Measurements from ENCODE around the gene IZUMO2.
"Not testable (repeated sequence)": the region's sequence is repeated elsewhere in the genome, so short reads cannot be mapped to it uniquely, and the experiment has no call there.

The IZUMO2 gene

DNA sequence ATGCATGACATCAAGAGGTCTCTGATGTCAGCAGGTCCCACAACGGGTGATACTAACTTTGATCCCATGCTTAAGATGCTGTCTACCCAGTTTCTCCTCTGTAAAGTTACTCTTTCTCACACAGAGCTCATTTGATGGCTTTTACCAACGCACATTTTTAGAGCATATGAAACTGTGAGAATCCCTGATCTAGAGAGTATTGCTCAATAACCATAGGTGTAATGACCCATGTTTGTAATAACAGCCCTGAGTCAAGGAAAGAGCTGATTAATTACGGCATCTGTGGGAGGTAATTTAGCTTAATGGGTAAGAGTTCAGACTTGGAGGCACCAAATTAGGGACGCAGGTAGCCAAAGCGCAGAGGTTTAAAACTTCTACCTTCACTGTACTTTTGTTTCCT lies 18.0 kb upstream of the IZUMO2 start:
- no peak for DNase-seq

DNA sequence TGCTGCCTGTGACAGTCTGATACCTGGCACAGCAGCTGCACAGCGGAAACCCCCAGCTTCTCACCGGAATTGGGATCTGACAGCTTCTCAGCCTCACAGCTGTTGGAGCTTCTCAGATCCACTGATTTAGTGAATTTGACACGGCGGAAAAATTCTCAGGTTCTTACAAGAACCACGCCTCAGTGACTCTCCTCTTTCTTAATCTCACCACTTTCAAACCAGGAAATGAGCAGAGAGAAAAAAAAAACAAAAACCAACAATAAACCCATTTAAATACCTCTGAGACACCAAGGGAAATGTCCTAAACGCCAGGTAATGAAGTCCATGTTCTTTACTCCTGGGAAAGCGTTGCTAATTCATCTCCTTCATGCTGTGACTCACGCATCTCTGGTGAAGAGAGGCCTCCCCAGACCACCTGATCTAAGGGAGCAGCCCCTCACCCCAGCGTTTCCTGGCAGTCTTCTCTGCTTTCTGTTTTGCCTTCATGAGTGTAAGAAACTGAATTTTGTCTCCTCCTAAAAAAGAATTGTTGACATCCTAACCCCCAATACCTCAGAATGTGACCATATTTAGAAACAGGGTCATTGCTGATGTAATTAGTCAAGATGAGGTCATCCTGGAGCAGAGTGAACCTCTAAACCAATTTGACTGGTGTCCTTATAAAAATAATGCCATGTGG lies 15.9 kb upstream of the IZUMO2 start:
- no peak for DNase-seq

DNA sequence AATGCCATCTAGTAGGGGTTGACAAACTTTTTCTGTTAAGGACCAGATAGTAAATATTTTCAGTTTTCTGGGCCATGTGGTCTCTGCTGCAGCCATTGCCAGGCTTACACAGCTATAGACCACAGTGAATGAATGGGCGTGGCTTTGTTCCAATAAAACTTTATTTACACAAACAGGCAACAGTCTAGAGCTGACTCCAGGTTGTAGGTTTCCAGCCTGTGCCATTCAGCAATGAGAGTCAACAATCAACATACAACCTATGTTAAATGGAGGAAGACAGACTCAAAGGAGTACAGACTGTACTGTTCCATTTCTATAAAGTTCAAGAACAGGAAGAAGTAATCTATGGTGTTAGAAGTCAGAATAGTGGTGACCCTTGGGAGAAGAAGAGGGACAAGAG lies 15.2 kb upstream of the IZUMO2 start:
- no peak for DNase-seq

DNA sequence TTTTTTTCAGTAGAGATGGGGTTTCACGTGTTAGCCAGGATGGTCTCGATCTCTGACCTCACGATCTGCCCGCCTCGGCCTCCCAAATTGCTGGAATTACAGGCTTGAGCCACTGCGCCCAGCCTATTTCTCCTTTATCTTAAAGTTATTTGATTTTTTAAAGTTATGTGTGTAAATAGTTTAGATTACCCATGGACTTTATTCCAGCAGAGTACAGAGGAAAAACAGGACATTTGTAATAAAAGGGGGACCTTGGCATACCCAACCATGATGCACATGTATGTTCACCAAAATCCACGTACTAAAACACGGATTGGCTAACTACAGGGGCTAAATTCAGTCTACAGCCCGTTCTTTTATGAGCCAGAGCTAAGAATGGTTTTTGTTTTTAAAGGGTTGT lies 13.7 kb upstream of the IZUMO2 start:
- no peak for DNase-seq

DNA sequence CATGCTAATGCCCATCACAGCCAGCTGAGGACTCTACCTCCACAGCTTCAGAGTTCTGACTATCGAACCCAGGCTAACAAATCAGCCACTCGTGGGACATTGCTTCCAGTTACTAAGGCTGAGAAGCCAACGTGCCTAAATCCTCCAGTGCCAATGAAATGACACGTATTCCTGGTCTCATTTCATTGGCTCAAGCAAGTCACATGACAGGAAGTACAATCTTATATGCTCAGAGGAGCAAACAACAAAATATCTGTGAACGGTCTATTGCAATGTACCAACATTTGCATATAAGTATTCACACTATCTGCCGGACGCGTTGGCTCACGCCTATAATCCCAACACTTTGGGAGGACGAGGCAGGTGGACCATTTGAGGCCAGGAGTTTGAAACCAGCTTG lies 12.8 kb upstream of the IZUMO2 start:
- no peak for DNase-seq

DNA sequence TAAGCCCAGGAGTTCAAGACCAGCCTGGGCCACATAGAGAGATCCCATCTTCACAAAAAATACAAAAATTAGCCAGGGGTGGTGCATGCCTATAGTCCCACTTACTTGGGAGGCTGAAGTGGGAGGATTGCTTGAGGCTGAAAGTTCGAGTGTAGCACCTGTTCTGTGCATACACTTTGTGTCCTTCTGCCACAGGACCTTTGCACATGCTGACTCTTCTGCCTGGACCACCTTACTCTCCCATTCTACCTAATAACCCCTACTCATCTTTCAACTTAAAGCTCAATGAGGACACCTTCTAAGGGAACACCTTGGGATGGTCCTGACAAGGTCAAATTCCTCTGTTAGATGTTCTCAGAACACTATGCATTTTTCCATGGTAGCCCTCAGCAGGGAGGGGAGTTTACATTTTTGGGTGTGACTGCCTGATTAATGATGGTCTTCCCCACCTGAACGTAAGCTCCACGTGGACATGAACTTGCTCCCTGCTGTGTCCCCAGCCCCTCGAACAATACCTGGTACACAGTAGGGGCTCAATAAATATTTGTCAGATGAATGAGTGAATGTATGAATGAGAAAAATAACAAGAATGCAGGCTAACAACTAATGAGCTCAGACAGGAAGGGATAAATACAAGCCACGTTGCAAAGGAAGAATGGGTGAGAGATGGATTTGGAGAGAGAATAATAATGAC lies 11.2 kb upstream of the IZUMO2 start:
- no peak for DNase-seq

DNA sequence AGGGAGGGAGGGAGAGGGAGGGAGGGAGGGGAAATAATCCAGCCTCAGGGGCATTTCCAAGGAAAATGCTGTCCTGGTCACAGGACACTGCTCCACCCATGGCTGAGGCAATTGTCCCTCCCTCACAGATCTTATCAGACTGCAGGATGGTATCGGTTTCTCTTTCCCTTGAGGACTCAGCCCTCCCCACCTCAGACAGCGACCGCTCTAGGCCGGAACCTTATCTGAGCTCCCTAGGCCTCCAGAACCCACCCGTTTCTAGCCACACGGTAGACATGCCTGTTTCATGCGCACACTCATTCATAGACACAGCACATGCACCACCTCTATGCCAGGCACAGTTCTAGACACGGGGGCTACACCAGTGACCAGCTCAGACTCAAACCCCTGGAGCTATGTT lies 10.0 kb upstream of the IZUMO2 start:
- DNase-seq, result no peak

DNA sequence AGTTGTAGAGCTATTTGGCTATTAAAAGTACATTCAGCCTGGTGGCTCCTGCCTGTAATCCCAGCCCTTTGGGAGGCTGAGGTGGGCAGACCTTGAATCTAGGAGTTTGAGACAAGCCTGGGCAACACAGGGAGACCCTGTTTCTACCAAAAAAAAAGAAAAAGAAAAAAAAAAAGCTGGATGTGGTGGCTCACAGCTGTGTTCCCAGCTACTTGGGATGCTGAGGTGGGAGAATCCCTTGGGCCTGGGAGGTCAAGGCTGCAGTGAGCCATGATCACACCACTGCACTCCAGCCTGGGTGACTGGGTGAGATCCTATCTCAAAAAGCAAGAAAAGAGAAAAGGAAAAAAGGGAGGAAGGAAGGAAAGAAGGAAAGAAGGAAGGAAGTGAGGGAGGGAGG lies 9.6 kb upstream of the IZUMO2 start:
- no peak for DNase-seq

DNA sequence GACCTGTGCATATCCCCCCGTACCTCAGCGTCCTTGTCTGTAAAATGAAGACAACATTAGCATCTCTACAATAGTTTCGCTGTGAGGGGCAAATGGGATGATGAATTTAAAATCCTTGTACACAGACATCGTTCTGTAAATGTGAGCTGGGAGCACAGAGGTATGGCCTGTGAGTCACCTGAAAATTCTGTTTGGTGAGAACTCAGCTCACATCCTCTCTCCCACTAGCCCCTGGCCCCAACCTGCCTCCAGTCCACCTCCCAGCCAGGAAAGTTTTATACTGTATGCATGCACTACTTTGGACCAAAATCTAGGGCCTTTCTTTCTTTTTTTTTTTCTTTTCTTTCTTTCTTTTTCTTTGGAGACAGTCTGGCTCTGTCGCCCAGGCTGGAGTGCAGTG lies 8.7 kb upstream of the IZUMO2 start:
- no peak for DNase-seq

DNA sequence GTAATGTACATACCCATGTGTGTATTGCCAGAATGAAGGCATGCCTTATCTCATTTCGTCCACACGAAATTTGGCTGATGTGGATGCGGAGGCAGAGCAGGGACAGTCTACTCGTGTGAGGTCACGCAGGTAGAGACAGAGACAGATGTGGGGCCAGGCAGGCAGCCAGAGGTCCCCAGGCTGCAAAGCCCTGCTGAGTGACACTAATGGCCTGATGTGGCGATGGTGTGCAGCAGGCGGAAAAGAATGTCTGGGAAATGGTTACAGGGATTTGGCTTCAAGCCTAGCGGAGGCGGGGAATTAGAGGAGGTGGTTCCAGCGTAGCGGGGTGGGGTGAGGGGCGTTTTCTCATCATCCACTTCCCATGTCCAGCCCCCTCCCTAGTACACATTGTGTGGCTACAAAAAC lies 4.2 kb upstream of the IZUMO2 start:
- peak; percentile 24 for DNase-seq

DNA sequence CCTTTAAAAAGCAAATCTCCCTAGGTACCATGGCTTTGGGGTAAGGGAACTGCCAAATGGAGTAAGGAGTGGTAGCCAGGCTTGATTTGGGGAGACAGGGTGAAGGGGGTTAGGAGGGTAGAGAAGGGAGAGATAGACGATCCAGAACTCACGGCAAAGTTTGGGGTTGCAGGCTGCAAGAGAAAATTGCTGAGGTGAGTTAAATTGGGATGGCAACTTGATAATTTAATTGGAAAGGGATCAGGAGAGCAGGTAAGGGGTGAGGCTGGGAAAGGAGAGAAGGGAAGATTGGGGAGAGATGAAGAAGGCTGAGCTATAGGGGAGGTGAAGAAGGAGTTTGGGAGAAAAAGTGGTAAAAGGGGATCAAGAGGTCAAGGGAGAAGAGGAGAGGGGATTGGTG lies 4.0 kb downstream of the IZUMO2 start:
- no peak for DNase-seq

DNA sequence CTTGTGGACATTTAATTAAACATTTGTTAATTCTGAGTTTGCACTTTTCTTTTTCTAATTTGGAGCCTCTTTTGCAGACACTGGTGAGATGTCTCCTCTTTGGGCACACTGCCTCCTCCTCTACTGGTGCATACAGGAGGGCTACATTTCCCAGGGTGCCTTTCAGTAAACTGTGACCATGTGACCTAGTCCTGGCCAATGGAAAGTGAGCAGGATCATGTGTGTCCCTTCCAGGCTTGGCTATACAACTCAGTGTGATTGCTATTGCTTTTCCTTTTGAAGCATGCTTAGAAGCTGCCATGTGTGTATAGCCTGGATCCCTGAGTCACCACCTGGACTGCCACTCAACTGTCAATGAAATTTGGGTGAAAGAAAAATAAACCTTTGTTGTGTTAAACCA lies 4.5 kb downstream of the IZUMO2 start:
- DNase-seq, result no peak

DNA sequence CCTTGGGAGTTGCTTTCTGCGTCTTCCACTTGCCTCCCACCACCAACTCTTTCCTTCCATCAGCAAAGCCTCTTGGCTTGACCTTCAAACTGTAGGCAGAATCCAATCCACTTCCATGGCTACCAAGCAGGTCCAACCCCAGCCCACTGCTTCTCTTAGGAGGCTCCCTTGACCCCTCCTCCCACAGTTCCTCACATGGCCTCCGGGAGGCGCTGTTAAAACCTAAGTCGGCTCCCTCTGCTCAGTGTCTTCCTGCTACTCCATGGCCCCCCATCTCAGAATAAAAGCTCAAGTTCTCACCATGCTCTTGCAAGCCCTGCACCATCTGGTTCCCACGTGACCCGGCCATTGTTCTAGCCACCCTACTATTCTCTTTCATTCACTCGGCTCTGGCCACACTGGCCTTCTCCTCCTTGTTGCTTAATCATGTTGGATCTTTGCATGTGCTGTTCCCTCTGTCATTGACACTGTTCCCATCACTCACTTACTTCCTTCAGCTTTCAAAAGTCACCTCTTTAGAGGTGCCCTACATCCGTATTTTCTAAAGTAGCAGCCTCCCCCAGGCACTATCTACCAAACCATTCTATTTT lies 7.5 kb downstream of the IZUMO2 start:
- DNase-seq, result no peak

DNA sequence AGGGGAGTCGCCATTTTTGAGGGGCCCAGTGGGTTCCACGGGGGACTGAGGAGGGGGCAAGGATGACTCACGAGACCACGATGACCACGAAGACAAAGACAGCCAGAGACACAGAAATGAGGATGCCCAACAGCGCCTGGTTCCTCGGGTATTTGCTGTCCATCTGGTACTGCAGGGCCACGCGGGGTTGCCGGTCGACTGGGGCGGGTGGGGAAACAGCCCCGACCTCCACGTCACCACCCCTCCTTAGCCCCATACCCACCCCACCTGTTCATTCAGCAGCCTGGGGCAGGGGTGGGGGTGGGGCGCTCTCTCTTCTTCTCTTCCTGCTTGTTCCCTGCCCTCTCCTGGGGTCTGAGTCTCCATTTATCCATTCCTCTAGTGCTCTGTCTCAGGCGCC lies 8.6 kb downstream of the IZUMO2 start:
- DNase-seq, result no peak

DNA sequence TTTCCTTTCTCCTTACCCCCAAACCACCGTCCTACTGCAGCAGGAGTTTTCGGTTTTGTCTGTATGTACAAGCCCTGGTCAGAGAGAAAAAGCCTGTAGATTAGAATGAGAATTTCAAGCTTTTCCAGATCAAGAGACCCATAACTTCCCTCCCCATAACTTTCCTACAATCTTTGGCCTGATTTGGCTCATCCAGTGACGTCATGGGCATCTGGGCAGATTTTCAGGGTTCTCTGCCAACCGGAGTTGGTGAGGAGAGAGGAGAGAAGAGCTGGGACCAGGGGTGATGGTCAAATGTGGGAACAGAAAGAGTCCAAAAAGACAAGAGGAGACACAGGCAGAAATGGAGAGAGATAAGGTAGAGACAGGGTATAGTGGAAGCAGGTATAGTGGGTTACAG lies 10.5 kb downstream of the IZUMO2 start:
- no peak for DNase-seq

DNA sequence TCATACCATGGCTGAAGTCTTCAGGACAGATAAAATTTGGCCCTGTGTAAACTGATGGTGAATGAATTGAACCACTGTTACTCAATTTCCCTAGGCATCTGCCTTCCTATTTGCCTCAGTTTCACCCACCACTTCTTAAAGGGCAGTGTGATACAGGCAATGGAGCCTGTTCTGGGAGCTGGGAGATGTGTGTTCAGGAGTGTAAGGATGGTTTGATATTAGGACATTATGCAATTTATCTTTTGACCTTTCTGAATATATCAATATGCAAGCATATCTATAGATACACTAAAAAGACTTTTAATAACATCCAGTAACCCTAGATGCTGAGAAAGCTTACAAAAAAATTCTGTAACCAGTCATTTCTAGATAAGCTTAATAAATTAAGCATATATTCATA lies 14.6 kb downstream of the IZUMO2 start:
- DNase-seq, result no peak

DNA sequence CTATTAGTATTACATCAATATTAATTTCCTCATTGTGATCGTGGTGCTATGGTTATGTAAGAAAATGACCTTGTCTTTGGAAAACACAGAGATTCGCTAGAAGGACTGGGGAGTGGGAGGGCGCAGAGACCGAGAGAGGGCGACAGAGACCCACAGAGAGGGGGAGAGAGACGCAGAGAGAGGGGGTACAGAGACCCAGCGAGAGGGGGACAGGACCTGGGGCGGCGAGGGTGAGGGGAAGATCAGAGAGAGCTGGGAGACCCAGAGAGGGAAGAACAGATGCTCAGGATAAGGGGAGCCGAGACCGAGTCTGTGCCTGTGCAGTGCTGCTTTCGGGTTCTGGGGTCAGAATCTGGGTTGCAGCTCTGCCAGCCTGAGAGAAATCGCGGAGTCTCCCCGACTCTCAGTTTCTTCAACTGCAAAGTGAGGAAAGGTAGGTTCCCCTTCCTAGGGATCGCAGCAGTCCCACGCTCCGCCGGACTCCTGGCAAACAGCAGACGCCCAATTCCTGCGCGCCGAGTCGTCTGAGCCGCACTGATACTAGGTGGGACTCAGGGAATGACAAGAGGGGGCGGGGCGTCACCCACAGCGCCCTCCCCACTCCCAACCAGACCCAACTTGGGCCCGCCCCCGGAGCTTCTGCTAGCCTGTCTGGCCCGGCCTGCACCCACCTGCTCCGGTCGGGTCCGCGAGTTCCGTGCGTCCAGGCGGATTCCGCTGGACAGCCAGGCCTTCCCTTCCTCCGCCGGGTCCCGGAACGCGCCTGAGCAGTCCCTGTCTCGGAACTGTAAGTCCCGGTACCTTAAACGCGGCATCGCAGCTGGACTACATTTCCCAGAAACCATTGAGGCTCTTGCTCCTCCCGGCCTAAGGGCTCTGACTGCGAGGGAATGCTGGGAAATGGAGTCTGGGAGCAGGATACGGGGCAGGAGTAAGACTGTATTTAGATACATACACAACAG lies 15.3 kb downstream of the IZUMO2 start:
- peak; percentile 91 for DNase-seq

DNA sequence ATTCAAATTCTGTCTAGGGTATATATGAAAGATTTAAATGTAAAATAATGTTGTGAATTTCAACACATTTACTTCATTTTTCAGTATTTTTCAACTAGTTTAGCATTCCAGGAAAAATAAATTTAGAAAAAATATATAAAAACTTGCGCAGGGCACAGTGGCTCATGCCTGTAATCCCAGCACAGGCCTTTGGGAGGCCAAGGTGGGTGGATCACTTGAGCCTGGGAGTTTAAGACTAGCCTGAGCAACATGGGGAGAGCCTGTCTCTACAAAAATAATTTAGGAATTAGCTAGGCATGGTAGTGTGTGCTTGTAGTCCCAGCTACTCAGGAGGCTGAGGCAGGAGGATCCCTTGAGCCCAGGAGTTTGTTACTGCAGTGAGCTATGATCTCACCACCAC lies 21.2 kb downstream of the IZUMO2 start:
- not testable (repeated sequence) for DNase-seq

DNA sequence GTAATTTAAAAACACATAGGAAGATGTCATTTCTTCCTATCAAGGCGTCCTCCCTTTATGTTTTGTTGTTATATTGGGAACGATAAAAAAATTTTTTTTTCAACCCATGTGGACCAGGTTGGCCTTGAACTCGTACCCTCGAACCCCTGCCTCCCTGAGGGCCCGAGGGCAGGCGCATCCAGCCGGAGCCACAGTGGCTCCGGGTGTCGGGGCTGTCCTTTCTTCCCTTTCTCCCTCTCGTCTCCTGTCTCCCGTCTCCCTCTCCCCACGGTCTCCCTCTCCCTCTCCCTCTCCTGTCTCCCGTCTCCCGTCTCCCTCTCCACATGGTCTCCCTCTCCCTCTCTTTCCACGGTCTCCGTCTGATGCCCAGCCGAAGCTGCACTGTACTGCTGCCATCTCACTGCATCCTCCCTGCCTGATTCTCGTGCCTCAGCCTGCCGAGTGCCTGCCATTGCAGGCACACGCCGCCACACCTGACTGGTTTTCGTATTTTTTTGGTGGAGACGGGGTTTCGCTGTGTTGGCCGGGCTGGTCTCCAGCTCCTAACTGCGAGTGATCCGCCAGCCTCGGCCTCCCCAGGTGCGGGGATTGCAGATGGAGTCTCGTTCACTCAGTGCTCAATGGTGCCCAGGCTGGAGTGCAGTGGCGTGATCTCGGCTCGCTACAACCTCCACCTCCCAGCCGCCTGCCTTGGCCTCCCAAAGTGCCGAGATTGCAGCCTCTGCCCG lies 22.8 kb downstream of the IZUMO2 start:
- not testable (repeated sequence) for DNase-seq

DNA sequence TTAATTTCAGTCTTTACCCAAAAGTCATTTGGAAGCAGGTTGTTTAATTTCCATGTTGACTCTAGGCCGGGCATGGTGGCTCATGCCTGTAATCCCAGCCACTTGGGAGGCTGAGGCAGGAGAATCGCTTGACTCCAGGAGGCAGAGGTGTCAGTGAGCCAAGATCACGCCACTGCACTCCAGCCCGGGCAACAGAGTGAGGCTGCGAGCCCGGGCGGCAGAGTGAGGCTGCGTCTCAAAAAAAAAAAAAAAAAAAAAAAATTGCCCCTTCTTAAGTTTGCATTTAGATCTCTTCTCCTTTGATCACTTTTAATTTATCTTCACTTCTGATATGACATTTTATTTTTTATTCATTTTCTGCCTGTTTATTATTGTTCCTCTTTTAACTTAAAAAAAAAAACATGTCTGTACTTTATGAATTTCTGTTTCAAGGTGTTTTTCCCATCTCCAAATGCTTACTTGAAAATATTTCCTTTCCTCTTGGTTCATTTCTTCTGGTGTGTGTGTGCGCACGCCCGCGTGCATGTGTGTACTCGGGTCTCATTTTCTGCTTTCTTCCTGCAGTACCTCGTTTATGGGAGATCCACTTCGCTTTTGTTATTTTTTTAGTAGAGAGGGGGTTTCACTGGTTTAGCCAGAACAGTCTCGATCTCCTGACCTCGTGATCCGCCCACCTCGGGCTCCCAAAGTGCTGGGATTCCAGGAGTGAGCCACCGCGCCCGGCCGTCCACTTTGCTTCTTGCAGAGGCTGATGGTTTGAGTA lies 26.3 kb downstream of the IZUMO2 start:
- DNase-seq, result not testable (repeated sequence)

DNA sequence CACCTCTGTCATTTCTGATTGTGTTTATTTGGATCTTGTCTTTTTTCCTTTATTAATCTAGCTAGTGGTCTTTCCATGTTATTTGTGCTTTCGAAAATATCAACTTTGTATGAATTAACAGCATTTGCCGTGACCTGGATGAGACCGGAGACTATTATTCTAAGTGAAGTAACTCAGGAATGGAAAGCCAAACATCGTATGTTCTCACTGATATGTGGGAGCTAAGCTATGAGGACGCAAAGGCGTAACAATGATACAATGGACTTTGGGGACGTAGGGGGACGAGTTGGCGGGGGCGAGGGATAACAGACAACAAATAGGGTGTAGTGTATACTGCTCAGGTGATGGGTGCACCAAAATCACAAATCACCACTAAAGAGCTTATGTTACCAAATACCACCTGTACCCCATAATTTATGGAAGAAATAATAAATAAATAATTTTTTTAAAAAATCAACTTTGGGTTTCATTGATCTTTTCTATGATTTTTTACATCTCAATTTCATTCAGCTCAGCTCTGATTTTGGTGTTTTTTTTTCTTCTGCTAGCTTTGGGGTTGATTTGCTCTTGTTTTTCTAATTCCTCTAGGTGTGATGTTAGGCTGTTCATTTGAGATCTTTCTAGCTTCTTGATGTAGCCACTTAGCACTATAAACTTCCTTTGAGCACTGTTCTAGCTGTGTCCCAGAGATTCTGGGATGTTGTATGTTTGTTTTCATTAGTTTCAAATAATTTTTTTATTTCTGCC lies 27.1 kb downstream of the IZUMO2 start:
- DNase-seq, result not testable (repeated sequence)

All from DMS153 (cell line).